ENCODE results near the gene CHCHD3. TPM values are rescaled to one million over a fixed set of nuclear protein-coding genes. Genes with fewer than 3 reads are reported as not detected.

CHCHD3 gene
- total RNA-seq, 1 donor from 2014 or later: 107 TPM

GRCh38 chr7:132776048-132776620, 305.8 kb downstream of the CHCHD3 start:
- TF ChIP-seq, protein P1, sequence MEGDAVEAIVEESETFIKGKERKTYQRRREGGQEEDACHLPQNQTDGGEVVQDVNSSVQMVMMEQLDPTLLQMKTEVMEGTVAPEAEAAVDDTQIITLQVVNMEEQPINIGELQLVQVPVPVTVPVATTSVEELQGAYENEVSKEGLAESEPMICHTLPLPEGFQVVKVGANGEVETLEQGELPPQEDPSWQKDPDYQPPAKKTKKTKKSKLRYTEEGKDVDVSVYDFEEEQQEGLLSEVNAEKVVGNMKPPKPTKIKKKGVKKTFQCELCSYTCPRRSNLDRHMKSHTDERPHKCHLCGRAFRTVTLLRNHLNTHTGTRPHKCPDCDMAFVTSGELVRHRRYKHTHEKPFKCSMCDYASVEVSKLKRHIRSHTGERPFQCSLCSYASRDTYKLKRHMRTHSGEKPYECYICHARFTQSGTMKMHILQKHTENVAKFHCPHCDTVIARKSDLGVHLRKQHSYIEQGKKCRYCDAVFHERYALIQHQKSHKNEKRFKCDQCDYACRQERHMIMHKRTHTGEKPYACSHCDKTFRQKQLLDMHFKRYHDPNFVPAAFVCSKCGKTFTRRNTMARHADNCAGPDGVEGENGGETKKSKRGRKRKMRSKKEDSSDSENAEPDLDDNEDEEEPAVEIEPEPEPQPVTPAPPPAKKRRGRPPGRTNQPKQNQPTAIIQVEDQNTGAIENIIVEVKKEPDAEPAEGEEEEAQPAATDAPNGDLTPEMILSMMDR (conservative IDR thresholded peaks at IDR 0.05): no peak
- Mint-ChIP-seq H3K27me3 (ENCODE audit: low read depth) (no peaks in the 10 kb centered on the region), H3K4me3 (no peak overlapping the region), H3K4me1 (no peaks in the 10 kb centered on the region), H3K36me3 (ENCODE audit: low read depth) (no peaks in the 10 kb centered on the region), H3K27ac (ENCODE audit: unreplicated experiment) (no peak overlapping the region), H3K9me3 (peaks cover 6% of the 10 kb centered on the region)
- DNase-seq (ENCODE audit: low read depth, low spot score): no peak

- no peaks in the 10 kb centered on the region for H3K4me1 Mint-ChIP-seq
- TF ChIP-seq, protein P1 (conservative IDR thresholded peaks at IDR 0.05): no peak
- no peak overlapping the region for H3K27ac Mint-ChIP-seq (ENCODE audit: unreplicated experiment)
- peaks cover 14% of the 10 kb centered on the region for H3K9me3 Mint-ChIP-seq
- H3K27me3 Mint-ChIP-seq (ENCODE audit: low read depth): no peaks in the 10 kb centered on the region
- no peak for DNase-seq (ENCODE audit: low read depth, low spot score)
- H3K4me3 Mint-ChIP-seq: no peak overlapping the region
- peaks cover 2% of the 10 kb centered on the region for H3K36me3 Mint-ChIP-seq (ENCODE audit: low read depth)
These were observed 308.3 kb downstream of the CHCHD3 start for GRCh38 chr7:132773527-132773956.

GRCh38 chr7:132771301-132771730, 310.6 kb downstream of the CHCHD3 start:
- Mint-ChIP-seq H3K9me3 (peaks cover 8% of the 10 kb centered on the region), H3K36me3 (ENCODE audit: low read depth) (peaks cover 2% of the 10 kb centered on the region), H3K4me3 (no peak overlapping the region), H3K27ac (ENCODE audit: unreplicated experiment) (no peak overlapping the region), H3K4me1 (no peaks in the 10 kb centered on the region), H3K27me3 (ENCODE audit: low read depth) (no peaks in the 10 kb centered on the region)
- DNase-seq (ENCODE audit: low read depth, low spot score): no peak
- TF ChIP-seq, protein P1 (conservative IDR thresholded peaks at IDR 0.05): no peak

GRCh38 chr7:132770055-132770454, 311.8 kb downstream of the CHCHD3 start:
- no peaks in the 10 kb centered on the region for H3K4me1 Mint-ChIP-seq
- TF ChIP-seq, protein P1 (conservative IDR thresholded peaks at IDR 0.05): no peak
- no peak overlapping the region for H3K27ac Mint-ChIP-seq (ENCODE audit: unreplicated experiment)
- no peak for DNase-seq (ENCODE audit: low read depth, low spot score)
- H3K27me3 Mint-ChIP-seq (ENCODE audit: low read depth): peaks cover 3% of the 10 kb centered on the region
- peaks cover 8% of the 10 kb centered on the region for H3K9me3 Mint-ChIP-seq
- H3K36me3 Mint-ChIP-seq (ENCODE audit: low read depth): peaks cover 2% of the 10 kb centered on the region
- H3K4me3 Mint-ChIP-seq: no peak overlapping the region

DNA sequence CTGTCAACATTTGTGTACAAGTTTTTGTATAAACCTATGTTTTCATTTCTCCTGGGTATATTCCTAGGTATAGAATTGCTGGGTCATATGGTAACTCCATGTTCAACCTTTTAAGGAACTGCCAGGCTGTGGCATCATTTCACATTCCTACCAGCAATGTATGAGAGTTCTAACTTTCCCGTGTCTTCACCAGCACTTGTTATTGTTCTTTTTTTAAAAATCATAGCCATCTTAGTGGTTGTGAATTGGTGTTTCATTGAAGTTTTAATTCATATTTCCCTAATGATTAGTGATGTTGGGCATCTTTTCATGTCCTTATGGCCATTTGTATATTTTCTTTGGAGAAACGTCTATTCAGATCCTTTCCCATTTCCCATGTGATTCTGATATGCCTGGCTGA, 312.6 kb downstream of the CHCHD3 start:
- Mint-ChIP-seq H3K36me3 (ENCODE audit: low read depth) (peaks cover 2% of the 10 kb centered on the region), H3K4me1 (no peaks in the 10 kb centered on the region), H3K27ac (ENCODE audit: unreplicated experiment) (no peak overlapping the region), H3K27me3 (ENCODE audit: low read depth) (peaks cover 3% of the 10 kb centered on the region), H3K9me3 (peaks cover 8% of the 10 kb centered on the region), H3K4me3 (no peak overlapping the region)
- TF ChIP-seq, protein P1 (conservative IDR thresholded peaks at IDR 0.05): no peak
- no peak for DNase-seq (ENCODE audit: low read depth, low spot score)

All from neural crest cell (in vitro differentiated cells).